ENCODE results near the gene WDR13.
A peak's percentile ranks its signal among the peaks of the same experiment; 100 is the strongest.
"Not testable (repeated sequence)": the region's sequence is repeated elsewhere in the genome, so short reads cannot be mapped to it uniquely, and the experiment has no call there.

The WDR13 gene

GRCh38 chrX:48597353-48598264 lies at the start of gene WDR13:
Gene WDR13 (plus strand): TSS chrX:48597492. CDS start chrX:48597997, 505 bp downstream.
- DNase-seq: peak; percentile 84

- DNase-seq: no peak
Measured at GRCh38 chrX:48548871-48549270, 48.4 kb upstream of the WDR13 start.

- DNase-seq: not testable (repeated sequence)
Measured at GRCh38 chrX:48555731-48556325, 41.5 kb upstream of the WDR13 start.

GRCh38 chrX:48558271-48558670 lies 39.0 kb upstream of the WDR13 start:
- DNase-seq: no peak

- DNase-seq: no peak
Measured at GRCh38 chrX:48559636-48560035, 37.7 kb upstream of the WDR13 start.

- no peak for DNase-seq
Measured at GRCh38 chrX:48560056-48560455, 37.2 kb upstream of the WDR13 start.

GRCh38 chrX:48560681-48561080 lies 36.6 kb upstream of the WDR13 start:
- no peak for DNase-seq

GRCh38 chrX:48569958-48570357 lies 27.3 kb upstream of the WDR13 start:
- DNase-seq: no peak

GRCh38 chrX:48573690-48574269 lies 23.5 kb upstream of the WDR13 start:
- DNase-seq: peak; percentile 88

- peak; percentile 89 for DNase-seq
Measured at GRCh38 chrX:48574270-48575266, 22.7 kb upstream of the WDR13 start, which contains the start of gene RBM3. Gene RBM3 (plus strand): TSS chrX:48574484. CDS start chrX:48575181, 697 bp downstream.

GRCh38 chrX:48575642-48576041 lies 21.6 kb upstream of the WDR13 start:
- DNase-seq: no peak

GRCh38 chrX:48576108-48576507 lies 21.2 kb upstream of the WDR13 start:
- no peak for DNase-seq

- DNase-seq: no peak
Measured at GRCh38 chrX:48578661-48579128, 18.6 kb upstream of the WDR13 start.

GRCh38 chrX:48579259-48579658 lies 18.0 kb upstream of the WDR13 start:
- no peak for DNase-seq

GRCh38 chrX:48580662-48581061 lies 16.6 kb upstream of the WDR13 start:
- DNase-seq: no peak

GRCh38 chrX:48584698-48585097 lies 12.6 kb upstream of the WDR13 start:
- no peak for DNase-seq

- peak; percentile 80 for DNase-seq
Measured at GRCh38 chrX:48589482-48590162, 7.7 kb upstream of the WDR13 start.

GRCh38 chrX:48590203-48591103 lies 6.8 kb upstream of the WDR13 start:
- no peak for DNase-seq

GRCh38 chrX:48591255-48591791 lies 6.0 kb upstream of the WDR13 start:
- no peak for DNase-seq

GRCh38 chrX:48592971-48593370 lies 4.3 kb upstream of the WDR13 start:
- no peak for DNase-seq

Data from NCI-H2171 treated with DMSO at 0.1 percent for 48 hours (cell line).